Jurkat, Clone E6-1 (cell line): ENCODE results near the gene CCNYL1. TPM values are rescaled to one million over a fixed set of nuclear protein-coding genes. Genes with fewer than 3 reads are reported as not detected.
"Not testable (repeated sequence)": the region's sequence is repeated elsewhere in the genome, so short reads cannot be mapped to it uniquely, and the experiment has no call there.

Source experiments
- DNase-seq: peaks from one replicate; pipeline ENCODE4 v3.0.0-alpha.2; 2011; ENCODE audit warnings: low read depth, low spot score
- H3K4me3 ChIP-seq: 2 replicates; pipeline ENCODE4 v1.5.1; 2011; ENCODE audit warnings: mild to moderate bottlenecking, low read length, control low read depth, moderate library complexity
- polyA plus RNA-seq: library from polyadenylated mRNA; unstranded; fragments of >200 nt; gene quantifications from one replicate; pipeline ENCODE4 v1.2.1, GENCODE V29; 2012; ENCODE audit warnings: missing spikeins; ENCODE audit not compliant: insufficient read length, insufficient read depth

Gene CCNYL1
- polyA plus RNA-seq, result 14.0 TPM

DNA sequence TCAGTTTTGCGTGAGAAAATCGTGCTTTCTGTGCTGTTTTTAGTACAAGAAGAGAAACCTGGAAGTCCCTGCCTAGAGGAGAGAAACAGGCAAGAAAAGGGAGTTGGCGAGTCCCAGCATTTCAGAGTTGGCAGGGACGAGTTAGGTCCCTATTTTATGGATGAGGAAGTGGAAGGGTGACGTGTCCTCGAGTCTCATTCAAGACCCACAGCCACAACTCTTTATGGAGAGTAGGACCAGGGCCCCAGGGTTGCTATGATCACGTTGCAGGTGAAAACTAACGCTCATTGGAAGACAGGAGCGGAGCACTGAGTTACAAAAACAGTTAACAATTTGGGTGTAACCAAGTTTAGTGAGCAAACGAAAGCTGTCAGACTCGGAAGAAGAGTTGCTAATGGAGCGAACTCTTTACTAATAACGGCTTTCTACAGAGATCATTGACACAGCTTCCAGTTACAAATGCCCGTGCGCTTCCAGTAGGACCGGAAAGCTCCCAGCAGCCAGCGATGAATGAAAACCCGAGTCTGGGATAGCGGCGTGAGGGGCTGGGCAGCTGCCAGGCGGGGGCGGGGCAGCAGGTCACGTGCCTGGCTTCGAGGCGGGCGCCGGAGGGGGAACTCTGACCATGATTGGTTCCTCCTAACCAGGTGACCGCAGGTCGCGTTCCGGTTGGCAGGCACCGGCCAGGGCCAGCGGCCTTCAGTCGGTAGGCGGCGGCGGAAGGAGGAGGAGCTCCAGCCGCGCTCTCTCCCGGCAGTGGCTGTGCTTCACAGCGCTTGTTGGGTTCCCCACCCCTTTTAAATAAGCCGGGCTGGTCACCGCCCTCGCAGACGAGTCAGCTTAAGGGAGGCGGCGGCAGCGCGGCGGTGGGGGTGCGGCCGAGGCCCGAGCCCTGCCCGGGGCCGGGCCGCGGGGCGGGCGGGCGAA is at the start of gene CCNYL1:
Gene CCNYL1, plus strand, starts transcription at position 827 of the 927 bp plus-strand sequence. CDS start 257 bp downstream, outside the sequence.
- peak; percentile 96 for DNase-seq
- H3K4me3 ChIP-seq, result peak within 1 kb of the TSS; percentile 83

DNA sequence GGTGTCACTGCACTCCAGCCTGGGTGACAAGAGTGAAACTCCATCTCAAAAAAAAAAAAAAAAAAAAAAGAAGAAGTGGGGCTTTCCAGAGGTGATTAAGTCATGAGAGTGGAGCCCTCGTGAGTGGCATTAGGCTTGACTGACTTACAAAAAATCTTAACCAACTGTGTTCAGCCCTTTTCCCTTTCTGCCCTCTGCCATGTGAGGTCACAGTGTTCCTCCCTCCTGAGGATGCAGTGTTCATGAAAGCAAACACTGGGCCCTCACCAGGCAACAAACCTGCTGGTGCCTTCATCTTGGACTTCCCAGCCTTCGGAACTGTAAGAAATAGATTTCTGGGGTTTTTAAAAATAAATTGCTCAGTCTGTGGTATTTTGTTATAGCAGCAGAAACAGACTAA is 49.2 kb upstream of the CCNYL1 start:
- no peak for DNase-seq
- H3K4me3 ChIP-seq, result no peak overlapping the region

DNA sequence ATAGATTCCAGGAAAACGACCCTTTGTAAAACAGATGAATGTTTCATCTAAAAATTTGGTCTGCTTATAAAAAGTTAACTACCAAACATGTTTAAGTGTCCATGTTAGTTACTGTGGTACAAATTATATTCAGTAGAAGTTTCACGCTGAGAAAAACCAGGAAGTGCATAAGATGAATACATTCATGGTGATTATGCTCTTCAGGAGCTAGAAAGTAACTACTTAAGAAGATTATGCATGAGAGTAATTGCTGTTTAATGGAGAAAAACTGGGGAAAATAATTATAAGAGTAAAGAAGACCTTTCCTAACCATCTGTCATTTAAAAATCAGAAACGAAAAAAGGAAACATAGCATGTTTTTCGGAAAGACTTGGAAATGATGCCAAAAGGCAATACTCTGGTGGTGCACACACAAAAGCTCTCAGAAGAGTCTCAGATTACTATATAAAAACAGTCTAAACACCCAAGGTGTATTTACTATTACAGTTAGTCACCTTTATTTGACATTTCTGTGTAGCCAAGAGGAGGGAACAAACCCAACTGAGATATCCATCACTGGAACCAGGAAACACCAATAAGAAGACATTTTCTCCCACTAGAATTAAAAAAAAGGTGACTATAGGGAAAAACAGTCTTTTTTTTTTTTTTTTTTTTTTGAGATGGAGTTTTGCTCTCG is 47.4 kb upstream of the CCNYL1 start:
- no peak for DNase-seq
- no peak overlapping the region for H3K4me3 ChIP-seq

GRCh38 chr2:207670887-207671286 is 40.6 kb upstream of the CCNYL1 start:
- H3K4me3 ChIP-seq, result no peak overlapping the region
- DNase-seq, result no peak

DNA sequence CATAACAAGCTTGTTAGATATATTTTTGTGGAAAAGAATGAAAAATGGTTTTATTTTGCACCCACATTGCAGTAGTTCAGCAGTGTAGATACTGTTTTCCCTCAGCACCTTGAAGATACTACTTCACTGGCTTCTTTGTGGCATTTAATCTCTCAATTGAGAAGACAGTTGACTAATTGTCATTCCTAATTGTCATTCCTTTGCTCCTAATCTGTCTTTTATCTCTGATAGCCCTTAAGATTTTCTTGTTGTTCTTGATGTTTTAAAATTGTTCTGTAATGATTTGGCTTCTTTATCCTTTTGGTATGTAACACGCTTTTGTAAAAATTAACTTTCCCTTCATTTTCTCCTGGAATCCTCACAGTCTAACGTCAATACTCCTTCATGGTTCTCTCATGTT is 38.0 kb upstream of the CCNYL1 start:
- no peak overlapping the region for H3K4me3 ChIP-seq
- no peak for DNase-seq

GRCh38 chr2:207674266-207674774 is 37.1 kb upstream of the CCNYL1 start:
- no peak for DNase-seq
- H3K4me3 ChIP-seq, result no peak overlapping the region

- no peak overlapping the region for H3K4me3 ChIP-seq
- no peak for DNase-seq
These were observed 36.6 kb upstream of the CCNYL1 start for GRCh38 chr2:207674826-207675225.

- DNase-seq, result no peak
- no peak overlapping the region for H3K4me3 ChIP-seq
These were observed 34.5 kb upstream of the CCNYL1 start for GRCh38 chr2:207676827-207677354.

DNA sequence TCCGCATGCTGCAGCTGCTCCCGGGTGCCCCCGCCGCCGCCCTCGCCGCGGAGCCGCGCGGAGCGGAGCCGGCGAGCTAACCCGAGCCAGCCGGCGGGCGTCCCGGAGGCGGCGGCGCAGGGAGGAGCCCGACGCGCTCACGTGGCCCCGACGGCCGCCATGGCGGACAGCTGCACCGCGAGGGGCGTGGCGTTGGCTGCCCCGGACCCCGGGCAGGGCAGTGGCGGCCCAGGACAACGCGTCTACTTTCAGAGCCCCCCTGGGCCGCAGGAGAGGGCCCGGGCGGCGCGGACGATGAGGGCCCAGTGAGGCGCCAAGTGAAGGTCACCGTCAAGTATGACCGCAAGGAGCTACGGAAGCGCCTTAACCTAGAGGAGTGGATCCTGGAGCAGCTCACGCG is 30.0 kb upstream of the CCNYL1 start:
- H3K4me3 ChIP-seq, result no peak overlapping the region
- no peak for DNase-seq

- no peak overlapping the region for H3K4me3 ChIP-seq
- no peak for DNase-seq
These were observed 28.9 kb upstream of the CCNYL1 start for GRCh38 chr2:207682557-207682956.

DNA sequence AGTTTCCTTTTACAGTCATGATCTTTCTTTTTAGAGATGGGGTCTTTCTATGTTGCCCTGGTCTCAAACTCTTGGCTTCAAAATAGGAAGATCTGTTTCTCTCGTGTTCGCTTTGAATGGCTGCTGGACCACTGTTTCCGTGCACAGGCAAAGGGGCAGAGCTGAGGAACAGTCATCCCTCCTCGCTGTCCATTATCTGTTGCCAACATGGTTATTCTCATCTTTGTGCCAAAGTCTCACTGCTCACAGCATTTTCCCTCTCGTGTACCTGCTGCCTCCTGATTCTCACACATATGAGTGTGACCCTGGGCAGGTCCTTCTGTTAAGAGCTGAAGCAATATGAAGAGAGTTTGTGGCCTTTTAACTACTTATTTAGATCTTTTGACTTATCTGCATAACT is 28.0 kb upstream of the CCNYL1 start:
- H3K4me3 ChIP-seq, result no peak overlapping the region
- DNase-seq, result no peak

GRCh38 chr2:207683879-207684627 is 27.4 kb upstream of the CCNYL1 start:
- no peak overlapping the region for H3K4me3 ChIP-seq
- DNase-seq, result no peak

- no peak overlapping the region for H3K4me3 ChIP-seq
- DNase-seq, result no peak
These were observed 24.6 kb upstream of the CCNYL1 start for GRCh38 chr2:207686812-207687211.

GRCh38 chr2:207688597-207688996 is 22.8 kb upstream of the CCNYL1 start:
- no peak for DNase-seq
- no peak overlapping the region for H3K4me3 ChIP-seq

DNA sequence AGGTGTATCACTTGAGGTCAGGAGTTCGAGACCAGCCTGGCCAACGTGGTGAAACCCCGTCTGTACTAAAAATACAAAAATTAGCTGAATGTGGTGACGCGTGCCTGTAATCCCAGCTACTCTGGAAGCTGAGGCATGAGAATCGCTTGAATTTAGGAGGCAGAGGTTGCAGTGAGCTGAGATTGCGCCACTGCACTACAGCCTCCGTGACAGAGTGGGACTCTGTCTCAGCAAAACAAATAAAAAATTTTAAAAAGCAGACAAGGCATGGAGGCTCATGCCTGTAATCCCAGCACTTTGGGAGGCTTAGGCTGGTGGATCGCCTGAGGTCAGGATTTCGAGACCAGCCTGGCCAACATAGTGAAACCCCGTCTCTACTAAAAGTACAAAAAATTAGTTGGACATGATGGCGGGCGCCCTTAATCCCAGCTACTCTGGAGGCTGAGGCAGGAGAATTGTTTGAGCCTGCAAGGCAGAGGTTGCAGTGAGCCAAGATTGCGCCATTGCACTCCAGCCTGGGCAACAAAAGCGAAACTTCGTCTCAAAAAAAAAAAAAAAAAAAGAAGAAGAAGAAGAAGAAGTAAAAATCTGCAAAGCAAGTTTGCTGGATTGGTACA is 20.5 kb upstream of the CCNYL1 start:
- DNase-seq, H3K4me3 ChIP-seq: not testable (repeated sequence)

- DNase-seq, result peak; percentile 28
- no peak overlapping the region for H3K4me3 ChIP-seq
These were observed 19.0 kb upstream of the CCNYL1 start for GRCh38 chr2:207692206-207693065.

- no peak for DNase-seq
These were observed 17.7 kb upstream of the CCNYL1 start for GRCh38 chr2:207693641-207694249.

More at GRCh38 chr2:207693641-207694249, 17.7 kb upstream of the CCNYL1 start:
- no peak overlapping the region for H3K4me3 ChIP-seq
